ENCODE measurements around the gene CETP.

DNA sequence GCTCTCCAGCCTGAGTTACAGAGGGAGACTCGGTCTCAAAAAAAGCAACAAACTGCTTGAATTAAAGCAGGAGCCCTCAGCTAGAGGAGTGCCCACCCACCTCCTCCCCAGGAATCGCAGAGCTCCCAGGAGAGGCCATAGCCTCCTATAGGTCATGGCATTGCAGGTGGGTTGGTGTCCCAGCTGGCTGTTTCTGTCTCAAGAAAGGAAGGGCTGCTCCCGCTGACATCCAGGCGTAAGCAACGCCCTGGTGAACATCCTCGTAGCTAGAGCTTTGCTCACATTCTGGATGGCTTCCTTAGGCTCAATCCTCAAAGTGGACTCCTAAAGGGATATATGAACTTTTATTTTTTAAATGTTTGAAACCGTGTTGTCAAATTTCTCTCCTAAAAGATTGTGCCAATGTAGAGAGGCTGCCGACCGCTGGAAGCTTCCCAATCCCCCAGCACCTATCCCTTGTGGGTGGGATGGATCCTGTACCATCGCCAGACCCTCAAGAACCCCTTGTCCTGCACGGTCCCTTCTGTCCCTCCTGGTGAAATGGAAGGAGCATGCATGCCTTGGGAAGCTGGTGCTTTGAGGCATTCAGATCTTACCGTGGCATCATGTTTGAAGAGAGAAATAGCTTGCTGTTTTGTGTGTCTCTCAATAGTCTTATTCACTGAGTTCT lies 33.5 kb downstream of the CETP start:
- TF ChIP-seq, protein P1, sequence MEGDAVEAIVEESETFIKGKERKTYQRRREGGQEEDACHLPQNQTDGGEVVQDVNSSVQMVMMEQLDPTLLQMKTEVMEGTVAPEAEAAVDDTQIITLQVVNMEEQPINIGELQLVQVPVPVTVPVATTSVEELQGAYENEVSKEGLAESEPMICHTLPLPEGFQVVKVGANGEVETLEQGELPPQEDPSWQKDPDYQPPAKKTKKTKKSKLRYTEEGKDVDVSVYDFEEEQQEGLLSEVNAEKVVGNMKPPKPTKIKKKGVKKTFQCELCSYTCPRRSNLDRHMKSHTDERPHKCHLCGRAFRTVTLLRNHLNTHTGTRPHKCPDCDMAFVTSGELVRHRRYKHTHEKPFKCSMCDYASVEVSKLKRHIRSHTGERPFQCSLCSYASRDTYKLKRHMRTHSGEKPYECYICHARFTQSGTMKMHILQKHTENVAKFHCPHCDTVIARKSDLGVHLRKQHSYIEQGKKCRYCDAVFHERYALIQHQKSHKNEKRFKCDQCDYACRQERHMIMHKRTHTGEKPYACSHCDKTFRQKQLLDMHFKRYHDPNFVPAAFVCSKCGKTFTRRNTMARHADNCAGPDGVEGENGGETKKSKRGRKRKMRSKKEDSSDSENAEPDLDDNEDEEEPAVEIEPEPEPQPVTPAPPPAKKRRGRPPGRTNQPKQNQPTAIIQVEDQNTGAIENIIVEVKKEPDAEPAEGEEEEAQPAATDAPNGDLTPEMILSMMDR (IDR thresholded peaks at IDR 0.05), result no peak
- TF ChIP-seq POLR2A (IDR thresholded peaks at IDR 0.05) (no peak), EP300 (IDR thresholded peaks at IDR 0.05) (no peak)
